CD14-positive monocyte (primary cell): ENCODE results near the gene HPSE2. TPM values are rescaled to one million over a fixed set of nuclear protein-coding genes. Genes with fewer than 3 reads are reported as not detected.

Experiments used
- DNase-seq, 3 donors: peaks; one replicate each; pipeline ENCODE4 v3.0.0-alpha.2; 2011 to 2022
- H2AFZ ChIP-seq: 2 replicates; pipeline ENCODE4 v1.6.0; 2012; ENCODE audit warnings: mild to moderate bottlenecking, low read depth, low read length, inconsistent platforms; ENCODE audit not compliant: insufficient read depth, poor library complexity, severe bottlenecking
- H3K27ac ChIP-seq, 2 donors: 1 replicate in 1 of 2; 2 replicates in 1 of 2; pipeline ENCODE4 v1.5.1; 2012 to 2013; ENCODE audit warnings: low read length in 2 of 2, control low read depth in 1 of 2, inconsistent platforms in 1 of 2, low read depth in 1 of 2, mild to moderate bottlenecking in 1 of 2
- H3K27me3 ChIP-seq, 2 donors: one replicate each; pipeline versions ENCODE4 v1.6.0 to v1.6.1; 2011 to 2013; ENCODE audit warnings: low read length in 2 of 2; ENCODE audit not compliant: control insufficient read depth in 2 of 2, insufficient read depth in 2 of 2
- H3K36me3 ChIP-seq, 2 donors: replicated peaks in 1 of 2; 1 replicate in 1 of 2; 2 replicates in 1 of 2; pipeline versions ENCODE4 v1.5.1 to v1.6.1; 2012 to 2013; ENCODE audit warnings: low read length in 2 of 2, control low read depth in 1 of 2, inconsistent platforms in 1 of 2, mild to moderate bottlenecking in 1 of 2; ENCODE audit not compliant: insufficient read depth in 2 of 2, control insufficient read depth in 1 of 2
- H3K4me1 ChIP-seq, 2 donors: 1 replicate in 1 of 2; 2 replicates in 1 of 2; pipeline versions ENCODE4 v1.5.1 to v1.6.1; 2012 to 2013; ENCODE audit warnings: low read length in 2 of 2, control low read depth in 1 of 2, inconsistent platforms in 1 of 2, mild to moderate bottlenecking in 1 of 2, moderate library complexity in 1 of 2; ENCODE audit not compliant: insufficient read depth in 2 of 2, control insufficient read depth in 1 of 2
- H3K4me2 ChIP-seq: replicated peaks from 2 replicates; pipeline ENCODE3; 2012; ENCODE audit warnings: low read length, moderate library complexity, mild to moderate bottlenecking; ENCODE audit not compliant: poor library complexity, severe bottlenecking; ENCODE audit errors: extremely low read depth
- H3K4me3 ChIP-seq, 3 experiments: fragments of 200-600 bp in 1 of 3; sonication (generic) in 1 of 3; replicated peaks in 1 of 3; 1 replicate in 2 of 3; 2 replicates in 1 of 3; pipeline ENCODE4 v1.5.1; 2011 to 2013; ENCODE audit warnings: low read length in 3 of 3, mild to moderate bottlenecking in 3 of 3, control low read depth in 2 of 3, low read depth in 2 of 3, inconsistent platforms in 1 of 3, moderate library complexity in 1 of 3
- H3K79me2 ChIP-seq: 2 replicates; pipeline ENCODE4 v1.6.0; 2012; ENCODE audit warnings: mild to moderate bottlenecking, control low read depth, inconsistent platforms, low read length, moderate library complexity; ENCODE audit not compliant: insufficient read depth
- H3K9ac ChIP-seq: 2 replicates; pipeline ENCODE4 v1.6.0; 2017; ENCODE audit warnings: low read length, mild to moderate bottlenecking; ENCODE audit not compliant: insufficient read depth, poor library complexity, severe bottlenecking
- H3K9me3 ChIP-seq, 2 donors: replicated peaks in 1 of 2; 1 replicate in 1 of 2; 2 replicates in 1 of 2; pipeline versions ENCODE4 v1.5.1 to v1.6.1; 2012 to 2013; ENCODE audit warnings: low read length in 2 of 2, control low read depth in 1 of 2; ENCODE audit not compliant: control insufficient read depth in 1 of 2, insufficient read depth in 1 of 2
- H4K20me1 ChIP-seq: 2 replicates; pipeline ENCODE4 v1.6.0; 2012; ENCODE audit warnings: mild to moderate bottlenecking, low read length, control low read depth, moderate library complexity; ENCODE audit not compliant: insufficient read depth
- H3K27ac Mint-ChIP-seq, 7 donors: one replicate each; pipeline ENCODE4 v1.8.0; 2020; ENCODE audit warnings: mild to moderate bottlenecking in 7 of 7, mixed read lengths in 7 of 7, moderate library complexity in 6 of 7, inconsistent platforms in 2 of 7
- H3K27me3 Mint-ChIP-seq, 3 donors: one replicate each; pipeline ENCODE4 v1.8.0; 2021 to 2022; ENCODE audit warnings: low read depth in 3 of 3, mild to moderate bottlenecking in 3 of 3, mixed read lengths in 3 of 3, moderate library complexity in 3 of 3, inconsistent platforms in 1 of 3
- H3K36me3 Mint-ChIP-seq, 2 donors: one replicate each; pipeline ENCODE4 v1.8.0; 2020; ENCODE audit warnings: mixed read lengths in 2 of 2, inconsistent platforms in 1 of 2, mild to moderate bottlenecking in 1 of 2
- H3K4me1 Mint-ChIP-seq: one replicate; pipeline ENCODE4 v1.8.0; 2020; ENCODE audit warnings: mild to moderate bottlenecking, mixed read lengths
- H3K4me3 Mint-ChIP-seq, 2 donors: one replicate each; pipeline ENCODE4 v1.8.0; 2020; ENCODE audit warnings: mild to moderate bottlenecking in 2 of 2, mixed read lengths in 2 of 2, moderate library complexity in 1 of 2
- H3K9me3 Mint-ChIP-seq, 7 donors: one replicate each; pipeline ENCODE4 v1.8.0; 2020 to 2022; ENCODE audit warnings: mixed read lengths in 7 of 7, mild to moderate bottlenecking in 6 of 7, moderate library complexity in 6 of 7, inconsistent platforms in 2 of 7
- WGBS: methylation state at CpG from one replicate; pipeline ENCODE4 v1.1.5; 2013; ENCODE audit warnings: missing lambda C conversion rate; ENCODE audit not compliant: insufficient coverage; 5-methylcytosine and 5-hydroxymethylcytosine counted together
- intact Hi-C, 2 donors: fragments of 100-400 bp; cut with micrococcal nuclease; formaldehyde crosslinking; loops; one replicate each; pipeline versions ENCODE4 v1.15.0 to v1.15.1; 2023
- polyA plus RNA-seq, 3 donors: library from polyadenylated mRNA; depleted of rRNA in 1 of 3; unstranded in 2 of 3; stranded (reverse) in 1 of 3; fragments of 300-500 nt in 2 of 3; fragments of >200 nt in 1 of 3; fragmentation: Illumina TruSeq in 2 of 3; gene quantifications; 1 replicate in 2 of 3; 2 replicates in 1 of 3; pipeline ENCODE4 v1.2.3, GENCODE V29; 2012 to 2021
- TF ChIP-seq, protein P1 (sequence below): fragments of 200-600 bp; IDR thresholded peaks from one replicate; pipeline ENCODE4 v1.8.0; 2022; ENCODE audit warnings: antibody characterized with exemption, mild to moderate bottlenecking

The HPSE2 gene
- polyA plus RNA-seq, 3 donors: not detected

DNA sequence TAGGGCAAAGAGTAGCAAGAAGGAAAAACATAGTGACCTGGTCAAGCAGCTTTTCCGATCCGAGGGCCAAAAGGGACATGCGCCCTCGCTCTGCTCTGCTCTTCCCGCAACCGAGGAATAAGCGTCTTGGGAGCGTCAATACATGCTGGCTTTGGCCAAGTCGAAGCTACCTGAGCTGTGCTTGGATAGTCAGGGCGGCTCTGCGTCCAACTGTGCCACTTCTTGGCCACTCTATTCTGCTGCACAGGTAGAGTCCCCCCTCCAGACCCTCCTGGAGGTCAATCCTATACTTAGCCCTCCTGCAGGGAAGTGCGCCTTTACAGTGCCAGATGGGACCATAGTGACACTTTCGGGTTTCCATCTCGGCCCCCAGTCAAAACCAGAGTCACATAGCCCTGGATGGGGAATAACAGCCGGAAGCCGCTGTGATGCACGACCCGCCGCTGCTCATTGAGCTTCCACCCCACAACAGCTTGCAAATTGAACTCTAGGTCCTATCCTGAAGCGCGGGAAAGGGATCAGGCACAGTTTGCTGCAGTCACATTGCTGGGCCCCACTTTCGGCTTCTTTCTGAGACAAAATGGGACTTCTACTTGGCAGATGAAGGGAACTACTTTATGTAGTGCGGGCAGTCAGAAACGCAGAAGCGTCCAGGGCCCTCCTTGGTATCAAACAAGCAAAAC is 1.1 kb upstream of the HPSE2 start:
- Mint-ChIP-seq H3K36me3 (peaks cover 5 to 8% of the 10 kb centered on the region in 2 donors), H3K9me3 (peaks cover 0 to 44% (median 30%) of the 10 kb centered on the region in 7 donors), H3K27ac (no peak overlapping the region), H3K4me3 (peak overlapping the region in 1 of 2 donors; percentile 91), H3K27me3 (peaks cover 74 to 85% (median 85%) of the 10 kb centered on the region in 3 donors), H3K4me1 (peaks cover 40% of the 10 kb centered on the region)
- no peak overlapping the region for H2AFZ ChIP-seq
- TF ChIP-seq, protein P1, sequence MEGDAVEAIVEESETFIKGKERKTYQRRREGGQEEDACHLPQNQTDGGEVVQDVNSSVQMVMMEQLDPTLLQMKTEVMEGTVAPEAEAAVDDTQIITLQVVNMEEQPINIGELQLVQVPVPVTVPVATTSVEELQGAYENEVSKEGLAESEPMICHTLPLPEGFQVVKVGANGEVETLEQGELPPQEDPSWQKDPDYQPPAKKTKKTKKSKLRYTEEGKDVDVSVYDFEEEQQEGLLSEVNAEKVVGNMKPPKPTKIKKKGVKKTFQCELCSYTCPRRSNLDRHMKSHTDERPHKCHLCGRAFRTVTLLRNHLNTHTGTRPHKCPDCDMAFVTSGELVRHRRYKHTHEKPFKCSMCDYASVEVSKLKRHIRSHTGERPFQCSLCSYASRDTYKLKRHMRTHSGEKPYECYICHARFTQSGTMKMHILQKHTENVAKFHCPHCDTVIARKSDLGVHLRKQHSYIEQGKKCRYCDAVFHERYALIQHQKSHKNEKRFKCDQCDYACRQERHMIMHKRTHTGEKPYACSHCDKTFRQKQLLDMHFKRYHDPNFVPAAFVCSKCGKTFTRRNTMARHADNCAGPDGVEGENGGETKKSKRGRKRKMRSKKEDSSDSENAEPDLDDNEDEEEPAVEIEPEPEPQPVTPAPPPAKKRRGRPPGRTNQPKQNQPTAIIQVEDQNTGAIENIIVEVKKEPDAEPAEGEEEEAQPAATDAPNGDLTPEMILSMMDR: no peak
- WGBS: 10% methylated on average over 22 of the region's 25 CpGs
- peaks cover 62 to 85% of the 10 kb centered on the region in 2 donors for H3K27me3 ChIP-seq
- no peak overlapping the region for H3K4me3 ChIP-seq
- DNase-seq: no peak
- no peaks in the 10 kb centered on the region for H4K20me1 ChIP-seq
- intact Hi-C loops: no loop called here
- no peaks in the 10 kb centered on the region for H3K36me3 ChIP-seq
- H3K79me2 ChIP-seq: no peaks in the 10 kb centered on the region
- peaks cover 20 to 46% of the 10 kb centered on the region in 2 donors for H3K9me3 ChIP-seq
- H3K9ac ChIP-seq: no peak overlapping the region
- no peak overlapping the region for H3K4me2 ChIP-seq
- peaks cover 26 to 28% of the 10 kb centered on the region in 2 donors for H3K4me1 ChIP-seq
- no peak overlapping the region for H3K27ac ChIP-seq

DNA sequence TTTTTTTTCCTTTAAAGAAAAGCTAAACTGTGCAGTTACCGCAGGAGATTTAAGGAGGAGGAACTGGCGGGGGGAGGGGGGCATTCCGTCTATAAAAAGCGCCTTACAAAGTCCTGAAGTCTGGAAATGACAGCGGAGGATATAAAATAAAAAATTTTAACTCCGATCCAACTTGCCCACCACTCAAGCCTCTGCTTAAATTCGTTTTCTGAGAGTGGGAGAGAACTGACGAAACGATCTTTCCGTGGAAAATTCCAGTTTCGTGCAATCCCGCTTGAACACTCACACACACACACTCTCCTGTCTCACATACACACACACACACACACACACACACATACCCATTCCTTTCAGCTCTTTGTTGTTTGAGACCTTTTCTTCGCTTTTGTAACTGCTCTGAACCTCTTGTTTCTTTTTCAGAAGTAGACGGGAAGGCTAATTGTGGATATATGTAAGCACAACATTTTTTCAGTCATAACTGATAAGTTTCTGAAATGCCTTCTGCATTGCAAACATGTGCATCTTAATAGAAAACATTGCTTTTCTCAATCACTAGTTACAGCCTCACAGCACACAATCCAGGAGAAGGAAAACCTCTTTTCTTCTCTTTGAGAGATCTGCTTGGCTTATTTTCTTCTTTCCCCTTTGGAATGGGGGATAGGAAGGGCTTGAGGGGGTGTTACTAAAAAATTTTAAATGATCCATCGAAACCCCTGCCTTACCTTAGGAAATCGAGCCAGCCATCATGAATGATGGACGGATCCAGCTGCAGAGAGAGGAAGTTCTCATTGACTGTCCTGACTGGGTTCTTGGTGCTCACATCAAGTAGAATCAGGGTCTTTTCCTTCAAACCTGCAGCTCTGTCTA is 628 bp downstream of the HPSE2 start:
- H3K79me2 ChIP-seq: no peaks in the 10 kb centered on the region
- intact Hi-C loops: no loop called here
- peaks cover 78 to 93% of the 10 kb centered on the region in 2 donors for H3K27me3 ChIP-seq
- H3K9me3 ChIP-seq: peaks cover 20 to 50% of the 10 kb centered on the region in 2 donors
- H3K4me1 Mint-ChIP-seq: peaks cover 40% of the 10 kb centered on the region
- DNase-seq: no peak
- peak overlapping the region; percentile 79 to 91 for H3K4me3 Mint-ChIP-seq
- no peaks in the 10 kb centered on the region for H4K20me1 ChIP-seq
- peaks cover 26 to 28% of the 10 kb centered on the region in 2 donors for H3K4me1 ChIP-seq
- TF ChIP-seq, protein P1: no peak
- peak overlapping the region in 2 of 3 experiments; percentile 29 to 74 for H3K4me3 ChIP-seq
- WGBS: 5% methylated on average over 5 of the region's 17 CpGs
- peaks cover 81 to 94% (median 90%) of the 10 kb centered on the region in 3 donors for H3K27me3 Mint-ChIP-seq
- peak overlapping the region; percentile 91 for H3K4me2 ChIP-seq
- peaks cover 5 to 8% of the 10 kb centered on the region in 2 donors for H3K36me3 Mint-ChIP-seq
- no peak overlapping the region for H3K27ac Mint-ChIP-seq
- no peak overlapping the region for H3K27ac ChIP-seq
- H3K36me3 ChIP-seq: no peaks in the 10 kb centered on the region
- peaks cover 0 to 46% (median 30%) of the 10 kb centered on the region in 7 donors for H3K9me3 Mint-ChIP-seq
- no peak overlapping the region for H3K9ac ChIP-seq
- peak overlapping the region; percentile 66 for H2AFZ ChIP-seq
